K562 (cell line): ENCODE data around the gene AP1G1. TPM values are rescaled to one million over a fixed set of nuclear protein-coding genes. Genes with fewer than 3 reads are reported as not detected.

Experiments
- BMI1 ChIP-seq: fragments of 150-350 bp; IDR thresholded peaks from 2 replicates; pipeline ENCODE4 v1.6.1; 2014; ENCODE audit warnings: low read length
- FOXJ2 ChIP-seq: fragments of 200-800 bp; sonication (Bioruptor generic); IDR thresholded peaks from 2 replicates; pipeline ENCODE4 v1.6.1; 2016; ENCODE audit warnings: missing genetic modification characterization, missing compliant biosample characterization
- HDAC3 ChIP-seq: fragments of 450-650 bp; IDR thresholded peaks from 2 replicates; pipeline ENCODE4 v1.6.1; 2018; ENCODE audit warnings: borderline replicate concordance, mild to moderate bottlenecking, moderate library complexity; ENCODE audit not compliant: partially characterized antibody
- HDAC6 ChIP-seq: IDR thresholded peaks from 2 replicates; pipeline ENCODE4 v1.6.1; 2012; ENCODE audit warnings: low read depth, mild to moderate bottlenecking, control low read depth, inconsistent platforms, low read length, moderate library complexity
- HIVEP1 ChIP-seq: fragments of 250-450 bp; sonication (Bioruptor Pico); IDR thresholded peaks from 2 replicates; pipeline ENCODE4 v1.4.0; 2020; ENCODE audit warnings: mild to moderate bottlenecking
- HMBOX1 ChIP-seq: sonication (generic); IDR thresholded peaks from 2 replicates; pipeline ENCODE4 v1.6.1; 2016
- HMG20A ChIP-seq: fragments of 450-650 bp; formaldehyde crosslinking; conservative IDR thresholded peaks from 2 replicates; pipeline ENCODE4 v1.4.0; 2020; ENCODE audit warnings: mild to moderate bottlenecking, mixed read lengths
- HSF4 ChIP-seq: fragments of 250-450 bp; sonication (Bioruptor Pico); IDR thresholded peaks from 2 replicates; pipeline ENCODE4 v2.1.2; 2022; ENCODE audit warnings: mild to moderate bottlenecking, moderate library complexity, borderline replicate concordance
- KLF1 ChIP-seq: fragments of 450-650 bp; IDR thresholded peaks from 2 replicates; pipeline ENCODE4 v1.6.1; 2016; ENCODE audit warnings: missing genetic modification characterization, missing compliant biosample characterization
- MCM5 ChIP-seq: fragments of 450-650 bp; IDR thresholded peaks from 2 replicates; pipeline ENCODE4 v1.6.1; 2016; ENCODE audit warnings: low read depth
- MLLT1 ChIP-seq, 2 experiments: fragments of 450-650 bp; IDR thresholded peaks; 2 replicates each; pipeline ENCODE4 v1.6.1; 2016
- PKNOX1 ChIP-seq: fragments of 450-650 bp; IDR thresholded peaks from 2 replicates; pipeline ENCODE4 v1.6.1; 2016
- PTBP1 ChIP-seq: fragments of 200-400 bp; formaldehyde crosslinking; IDR thresholded peaks from 2 replicates; pipeline ENCODE4 v1.6.1; 2017; ENCODE audit warnings: low read depth, low read length
- RB1 ChIP-seq: fragments of 450-650 bp; IDR thresholded peaks from 2 replicates; pipeline ENCODE4 v1.6.1; 2017; ENCODE audit warnings: low read depth, mild to moderate bottlenecking
- RBM14 ChIP-seq: fragments of 200-400 bp; formaldehyde crosslinking; IDR thresholded peaks from 2 replicates; pipeline ENCODE4 v1.6.1; 2018; ENCODE audit warnings: low read depth, mild to moderate bottlenecking, low read length, moderate library complexity, borderline replicate concordance; ENCODE audit not compliant: insufficient read depth
- RHOXF2B ChIP-seq: fragments of 250-450 bp; sonication (Bioruptor Pico); conservative IDR thresholded peaks from 2 replicates; pipeline ENCODE4 v1.5.1; 2021
- SIRT6 ChIP-seq: IDR thresholded peaks from one replicate; pipeline ENCODE4 v1.6.1; 2012; ENCODE audit warnings: low read depth, mild to moderate bottlenecking, control low read depth, inconsistent platforms, low read length, moderate library complexity
- TAF15 ChIP-seq: fragments of 200-400 bp; formaldehyde crosslinking; IDR thresholded peaks from 2 replicates; pipeline ENCODE4 v1.6.1; 2017; ENCODE audit warnings: mild to moderate bottlenecking, low read depth, low read length, moderate library complexity
- TCF7 ChIP-seq: sonication (generic); IDR thresholded peaks from 2 replicates; pipeline ENCODE4 v1.6.1; 2016; ENCODE audit warnings: antibody characterized with exemption, borderline replicate concordance
- ZBTB26 ChIP-seq: fragments of 450-650 bp; formaldehyde crosslinking; IDR thresholded peaks from 2 replicates; pipeline ENCODE4 v1.4.0; 2022; ENCODE audit warnings: missing genetic modification characterization
- ZNF143 ChIP-seq: sonication (generic); formaldehyde crosslinking; IDR thresholded peaks from 2 replicates; pipeline ENCODE4 v1.9.0; 2022; ENCODE audit warnings: mild to moderate bottlenecking, missing genetic modification reagents
- ZNF431 ChIP-seq: sonication (generic); formaldehyde crosslinking; IDR thresholded peaks from 2 replicates; pipeline ENCODE4 v1.8.0; 2022; ENCODE audit warnings: mild to moderate bottlenecking, missing genetic modification reagents
- polyA plus RNA-seq, 8 experiments: library from polyadenylated mRNA; depleted of rRNA in 4 of 8; stranded (reverse) in 5 of 8; unstranded in 3 of 8; fragments of >200 nt; fragmentation: Nextera tagmentation in 2 of 8; fragmentation: Illumina TruSeq in 1 of 8; extraction: Ambion mirVana in 2 of 8; extraction: Trizol in 1 of 8; gene quantifications; 2 replicates each; pipeline versions ENCODE4 v1.2.1 to v1.2.3, GENCODE V29; 2011 to 2014; ENCODE audit warnings: inconsistent platforms in 1 of 8, missing spikeins in 1 of 8
- total RNA-seq, 7 experiments: library from RNA; depleted of rRNA in 6 of 7; stranded (reverse); fragments of >200 nt in 6 of 7; fragmentation: Illumina TruSeq in 2 of 7; extraction: Trizol in 2 of 7; gene quantifications; 2 replicates each; pipeline versions ENCODE4 v1.2.1 to v1.2.3, GENCODE V29; 2011 to 2021; ENCODE audit warnings: low replicate concordance in 1 of 7

Gene AP1G1
- total and polyA plus RNA-seq, 9 of the 15 experiments (the other 6 are each of a cell fraction or from before 2014, with no cell fraction given), result 7.0 to 59.2 (median 42.0) TPM

- TF ChIP-seq ZNF431 (CRISPR knock-in tag), result peak; percentile 38; the same call in 1 of the 2 replicates
- peak; percentile 82 for TF ChIP-seq KLF1 (tag)
- TF ChIP-seq TAF15, result no peak
- no peak for TF ChIP-seq ZNF143 (CRISPR knock-in tag)
- no peak for TF ChIP-seq HDAC6
- 0 out of 2 replicates have a peak, but pooled peaks have one; percentile 10 for TF ChIP-seq HMBOX1
- TF ChIP-seq HIVEP1 (CRISPR knock-in tag), result no peak
- peak; percentile 15; the same call in 1 of the 2 replicates for TF ChIP-seq TCF7
- no peak for TF ChIP-seq SIRT6
- no peak for TF ChIP-seq RBM14
- TF ChIP-seq HMG20A, result no peak
- TF ChIP-seq ZBTB26 (CRISPR knock-in tag), result no peak
- no peak for TF ChIP-seq MCM5
- no peak for TF ChIP-seq RHOXF2B
- TF ChIP-seq PKNOX1, result peak; percentile 85
- no peak for TF ChIP-seq HSF4 (CRISPR knock-in tag)
- no peak for TF ChIP-seq PTBP1
- TF ChIP-seq MLLT1 (IDR thresholded peaks at IDR 0.05), result peak; percentile 93 to 97
- TF ChIP-seq HDAC3, result peak; percentile 81
- no peak for TF ChIP-seq BMI1
- peak; percentile 35; the same call in 1 of the 2 replicates for TF ChIP-seq FOXJ2
- TF ChIP-seq RB1, result no peak; the same call in 1 of the 2 replicates
Observed at GRCh38 chr16:71808593-71809459, at the start of gene AP1G1 (continued).
